GM13977 (cell line): Measurements from ENCODE around the gene RPS23.

Experiments used
- DNase-seq: peaks from one replicate; pipeline ENCODE4 v3.0.0; 2012; ENCODE audit warnings: low spot score
- CTCF ChIP-seq: IDR thresholded peaks from 2 replicates; pipeline ENCODE4 v1.5.1; 2012; ENCODE audit warnings: mild to moderate bottlenecking, control low read depth; ENCODE audit not compliant: insufficient read depth; ENCODE audit errors: extremely low read depth, missing control alignments
- in situ Hi-C: fragments of 300-500 bp; cut with MboI; formaldehyde crosslinking; loops from one replicate; pipeline ENCODE4 v1.12.0; 2022; ENCODE audit warnings: low sequenced_read_pairs, low pct_unique_long_range_greater_than_20kb, mixed read lengths, inconsistent platforms; ENCODE audit not compliant: unreplicated experiment

The RPS23 gene

GRCh38 chr5:82295144-82295543 is 17.0 kb upstream of the RPS23 start:
- in situ Hi-C loops: no loop called here
- no peak for TF ChIP-seq CTCF
- no peak for DNase-seq

GRCh38 chr5:82291420-82291819 is 13.3 kb upstream of the RPS23 start:
- DNase-seq: no peak
- TF ChIP-seq CTCF: no peak
- in situ Hi-C loops: no loop called here

GRCh38 chr5:82290908-82291307 is 12.8 kb upstream of the RPS23 start:
- in situ Hi-C loops: no loop called here
- DNase-seq: no peak

GRCh38 chr5:82290005-82290404 is 11.9 kb upstream of the RPS23 start:
- no peak for TF ChIP-seq CTCF
- DNase-seq: no peak
- in situ Hi-C loops: no loop called here

More at GRCh38 chr5:82290908-82291307, 12.8 kb upstream of the RPS23 start:
- TF ChIP-seq CTCF: no peak

- in situ Hi-C loops: no loop called here
- no peak for DNase-seq
- TF ChIP-seq CTCF: no peak
These were observed 9.5 kb upstream of the RPS23 start for GRCh38 chr5:82287625-82288024.

GRCh38 chr5:82285206-82285605 is 7.1 kb upstream of the RPS23 start:
- in situ Hi-C loops: no loop called here
- TF ChIP-seq CTCF: no peak
- DNase-seq: no peak

- TF ChIP-seq CTCF: no peak
- in situ Hi-C loops: no loop called here
- no peak for DNase-seq
These were observed 5.7 kb upstream of the RPS23 start for GRCh38 chr5:82283893-82284292.
